ENCODE measurements around the gene CCDC149.

Gene CCDC149

DNA sequence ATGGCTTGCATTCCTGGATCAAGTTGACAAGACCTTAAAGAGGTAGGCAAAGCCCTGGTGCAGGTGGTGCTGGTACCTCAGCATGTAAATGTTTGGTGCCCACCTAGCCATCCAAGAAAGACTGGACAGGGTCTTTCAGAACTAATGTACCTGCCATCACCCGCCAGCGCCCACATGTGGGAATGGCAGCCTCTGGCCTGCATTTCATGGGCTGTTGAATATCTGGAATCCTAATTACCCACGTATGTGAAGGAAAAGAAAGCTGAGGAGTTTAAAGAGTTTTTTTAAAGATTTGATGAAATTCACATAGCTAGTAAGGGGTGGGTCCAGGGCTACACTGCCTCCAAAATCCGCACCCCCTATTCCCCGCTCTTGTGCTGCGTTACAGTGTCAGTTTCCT is 8.6 kb upstream of the CCDC149 start (continued):
- TF ChIP-seq ZFP30 (CRISPR knock-in tag; IDR thresholded peaks at IDR 0.05) (no peak), GLIS3 (CRISPR knock-in tag; IDR thresholded peaks at IDR 0.05) (no peak), TOX (CRISPR knock-in tag; IDR thresholded peaks at IDR 0.05; ENCODE audit: borderline replicate concordance) (no peak)

- TF ChIP-seq, protein P1, sequence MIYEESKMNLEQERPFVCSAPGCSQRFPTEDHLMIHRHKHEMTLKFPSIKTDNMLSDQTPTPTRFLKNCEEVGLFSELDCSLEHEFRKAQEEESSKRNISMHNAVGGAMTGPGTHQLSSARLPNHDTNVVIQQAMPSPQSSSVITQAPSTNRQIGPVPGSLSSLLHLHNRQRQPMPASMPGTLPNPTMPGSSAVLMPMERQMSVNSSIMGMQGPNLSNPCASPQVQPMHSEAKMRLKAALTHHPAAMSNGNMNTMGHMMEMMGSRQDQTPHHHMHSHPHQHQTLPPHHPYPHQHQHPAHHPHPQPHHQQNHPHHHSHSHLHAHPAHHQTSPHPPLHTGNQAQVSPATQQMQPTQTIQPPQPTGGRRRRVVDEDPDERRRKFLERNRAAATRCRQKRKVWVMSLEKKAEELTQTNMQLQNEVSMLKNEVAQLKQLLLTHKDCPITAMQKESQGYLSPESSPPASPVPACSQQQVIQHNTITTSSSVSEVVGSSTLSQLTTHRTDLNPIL (CRISPR knock-in tag; IDR thresholded peaks at IDR 0.05; ENCODE audit: low read depth): no peak
- TF ChIP-seq ZFP30 (CRISPR knock-in tag; IDR thresholded peaks at IDR 0.05) (no peak), ZC3H10 (CRISPR knock-in tag; IDR thresholded peaks at IDR 0.05) (no peak), PATZ1 (CRISPR knock-in tag; IDR thresholded peaks at IDR 0.05; ENCODE audit: borderline replicate concordance) (no peak), ESRRG (CRISPR knock-in tag; IDR thresholded peaks at IDR 0.05) (no peak), BACH2 (CRISPR knock-in tag; IDR thresholded peaks at IDR 0.05; ENCODE audit: borderline replicate concordance) (no peak), ZNF70 (CRISPR knock-in tag; IDR thresholded peaks at IDR 0.05) (no peak), OSR1 (CRISPR knock-in tag; IDR thresholded peaks at IDR 0.05) (no peak), GLIS3 (CRISPR knock-in tag; IDR thresholded peaks at IDR 0.05) (no peak), PPARA (CRISPR knock-in tag; IDR thresholded peaks at IDR 0.05; ENCODE audit: borderline replicate concordance) (no peak), ARNTL (CRISPR knock-in tag; IDR thresholded peaks at IDR 0.05; ENCODE audit: borderline replicate concordance, low read depth) (no peak), ZFP3 (CRISPR knock-in tag; IDR thresholded peaks at IDR 0.05) (no peak), SNAI2 (CRISPR knock-in tag; IDR thresholded peaks at IDR 0.05) (no peak)
- TF ChIP-seq, protein P2, sequence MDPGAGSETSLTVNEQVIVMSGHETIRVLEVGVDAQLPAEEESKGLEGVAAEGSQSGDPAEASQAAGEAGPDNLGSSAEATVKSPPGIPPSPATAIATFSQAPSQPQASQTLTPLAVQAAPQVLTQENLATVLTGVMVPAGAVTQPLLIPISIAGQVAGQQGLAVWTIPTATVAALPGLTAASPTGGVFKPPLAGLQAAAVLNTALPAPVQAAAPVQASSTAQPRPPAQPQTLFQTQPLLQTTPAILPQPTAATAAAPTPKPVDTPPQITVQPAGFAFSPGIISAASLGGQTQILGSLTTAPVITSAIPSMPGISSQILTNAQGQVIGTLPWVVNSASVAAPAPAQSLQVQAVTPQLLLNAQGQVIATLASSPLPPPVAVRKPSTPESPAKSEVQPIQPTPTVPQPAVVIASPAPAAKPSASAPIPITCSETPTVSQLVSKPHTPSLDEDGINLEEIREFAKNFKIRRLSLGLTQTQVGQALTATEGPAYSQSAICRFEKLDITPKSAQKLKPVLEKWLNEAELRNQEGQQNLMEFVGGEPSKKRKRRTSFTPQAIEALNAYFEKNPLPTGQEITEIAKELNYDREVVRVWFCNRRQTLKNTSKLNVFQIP (CRISPR knock-in tag; IDR thresholded peaks at IDR 0.05; ENCODE audit: borderline replicate concordance, low read depth): no peak
- ATAC-seq: no peak
Measured at GRCh38 chr4:24920008-24920407, 7.2 kb upstream of the CCDC149 start.

GRCh38 chr4:24917076-24917856 is 4.4 kb upstream of the CCDC149 start:
- ATAC-seq: no peak
- TF ChIP-seq RARB (CRISPR knock-in tag; IDR thresholded peaks at IDR 0.05) (no peak), ZFP3 (CRISPR knock-in tag; IDR thresholded peaks at IDR 0.05) (no peak), PPARA (CRISPR knock-in tag; IDR thresholded peaks at IDR 0.05; ENCODE audit: borderline replicate concordance) (no peak), OSR1 (CRISPR knock-in tag; IDR thresholded peaks at IDR 0.05) (no peak), ZNF70 (CRISPR knock-in tag; IDR thresholded peaks at IDR 0.05) (no peak)
- TF ChIP-seq, protein P1 (CRISPR knock-in tag; IDR thresholded peaks at IDR 0.05; ENCODE audit: low read depth): no peak

GRCh38 chr4:24915121-24915922 is 2.5 kb upstream of the CCDC149 start:
- ATAC-seq: no peak
- TF ChIP-seq ESRRG (CRISPR knock-in tag; IDR thresholded peaks at IDR 0.05): no peak
- TF ChIP-seq, protein P2 (CRISPR knock-in tag; IDR thresholded peaks at IDR 0.05; ENCODE audit: borderline replicate concordance, low read depth): no peak
- no peak for TF ChIP-seq ISL1 (CRISPR knock-in tag; IDR thresholded peaks at IDR 0.05)
- no peak for TF ChIP-seq PPARA (CRISPR knock-in tag; IDR thresholded peaks at IDR 0.05; ENCODE audit: borderline replicate concordance)
- no peak for TF ChIP-seq PATZ1 (CRISPR knock-in tag; IDR thresholded peaks at IDR 0.05; ENCODE audit: borderline replicate concordance)
- no peak for TF ChIP-seq ZNF70 (CRISPR knock-in tag; IDR thresholded peaks at IDR 0.05)
- TF ChIP-seq ZNF8 (CRISPR knock-in tag; IDR thresholded peaks at IDR 0.05): no peak
- TF ChIP-seq ZFP3 (CRISPR knock-in tag; IDR thresholded peaks at IDR 0.05): no peak
- no peak for TF ChIP-seq CSDC2 (CRISPR knock-in tag; IDR thresholded peaks at IDR 0.05)
- TF ChIP-seq, protein P3, sequence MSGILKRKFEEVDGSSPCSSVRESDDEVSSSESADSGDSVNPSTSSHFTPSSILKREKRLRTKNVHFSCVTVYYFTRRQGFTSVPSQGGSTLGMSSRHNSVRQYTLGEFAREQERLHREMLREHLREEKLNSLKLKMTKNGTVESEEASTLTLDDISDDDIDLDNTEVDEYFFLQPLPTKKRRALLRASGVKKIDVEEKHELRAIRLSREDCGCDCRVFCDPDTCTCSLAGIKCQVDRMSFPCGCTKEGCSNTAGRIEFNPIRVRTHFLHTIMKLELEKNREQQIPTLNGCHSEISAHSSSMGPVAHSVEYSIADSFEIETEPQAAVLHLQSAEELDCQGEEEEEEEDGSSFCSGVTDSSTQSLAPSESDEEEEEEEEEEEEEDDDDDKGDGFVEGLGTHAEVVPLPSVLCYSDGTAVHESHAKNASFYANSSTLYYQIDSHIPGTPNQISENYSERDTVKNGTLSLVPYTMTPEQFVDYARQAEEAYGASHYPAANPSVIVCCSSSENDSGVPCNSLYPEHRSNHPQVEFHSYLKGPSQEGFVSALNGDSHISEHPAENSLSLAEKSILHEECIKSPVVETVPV (CRISPR knock-in tag; IDR thresholded peaks at IDR 0.05): no peak
- no peak for TF ChIP-seq SNAI2 (CRISPR knock-in tag; IDR thresholded peaks at IDR 0.05)

All from SK-N-SH treated with all-trans-retinoic acid at 6 μM for 48 hours (cell line).